H1 (cell line): ENCODE results near the gene YWHAQ. TPM values are rescaled to one million over a fixed set of nuclear protein-coding genes. Genes with fewer than 3 reads are reported as not detected.
"Not testable (repeated sequence)": the region's sequence is repeated elsewhere in the genome, so short reads cannot be mapped to it uniquely, and the experiment has no call there.

Source experiments
- CTCF ChIA-PET: fragments of 300-600 bp; sonication (Branson Sonifier 250); formaldehyde crosslinking; loops from one replicate; lab custom pipeline; 2021; ENCODE audit not compliant: partially characterized antibody; lab: Charles Lee
- POLR2A ChIA-PET: fragments of 300-600 bp; sonication (Branson Sonifier 250); formaldehyde crosslinking; loops from one replicate; lab custom pipeline; 2021; ENCODE audit warnings: inconsistent platforms; ENCODE audit not compliant: partially characterized antibody; lab: Charles Lee
- DNase-seq, 2 experiments: peaks; one replicate each; pipeline versions ENCODE4 v3.0.0 to v3.0.0-alpha.2; 2010 to 2022; ENCODE audit warnings: low spot score in 2 of 2, low read depth in 1 of 2, mixed read lengths in 1 of 2
- FAIRE-seq: peaks from 2 replicates; lab custom pipeline; 2011; peaks lifted over from hg19 to GRCh38; lab: Jason Lieb, UNC
- H2AFZ ChIP-seq: 2 replicates; pipeline ENCODE4 v1.8.1; 2012; ENCODE audit warnings: low read length, inconsistent platforms
- H2AK5ac ChIP-seq: 2 replicates; pipeline ENCODE4 v1.6.1; 2013; ENCODE audit warnings: low read depth, low read length
- H2BK120ac ChIP-seq: replicated peaks from 2 replicates; pipeline ENCODE3; 2013; ENCODE audit warnings: low read depth, low read length, inconsistent platforms
- H2BK12ac ChIP-seq: 2 replicates; pipeline ENCODE4 v1.6.1; 2013; ENCODE audit warnings: low read depth, low read length
- H2BK15ac ChIP-seq: 2 replicates; pipeline ENCODE4 v1.6.1; 2013; ENCODE audit warnings: low read length
- H2BK20ac ChIP-seq: 2 replicates; pipeline ENCODE4 v1.6.1; 2013; ENCODE audit warnings: low read length
- H2BK5ac ChIP-seq: 2 replicates; pipeline ENCODE4 v1.6.1; 2013; ENCODE audit warnings: low read depth, low read length
- H3K14ac ChIP-seq: 2 replicates; pipeline ENCODE4 v1.6.1; 2013; ENCODE audit warnings: inconsistent platforms; ENCODE audit not compliant: insufficient read length
- H3K18ac ChIP-seq: 2 replicates; pipeline ENCODE4 v1.6.1; 2013; ENCODE audit warnings: low read length; ENCODE audit errors: extremely low read depth
- H3K23ac ChIP-seq: 2 replicates; pipeline ENCODE4 v1.6.1; 2013; ENCODE audit warnings: inconsistent platforms; ENCODE audit not compliant: insufficient read length
- H3K23me2 ChIP-seq: 2 replicates; pipeline ENCODE4 v1.6.1; 2013; ENCODE audit warnings: low read depth, low read length
- H3K27ac ChIP-seq: 2 replicates; pipeline ENCODE4 v1.6.1; 2011; ENCODE audit warnings: low read depth, low read length, inconsistent platforms
- H3K27me3 ChIP-seq, 4 experiments: replicated peaks in 1 of 4; 1 replicate in 1 of 4; 2 replicates in 3 of 4; pipeline versions ENCODE4 v1.6.1 to v1.8.1; 2011 to 2013; ENCODE audit warnings: low read length in 3 of 4, mild to moderate bottlenecking in 3 of 4, inconsistent platforms in 2 of 4, mixed read lengths in 2 of 4, moderate library complexity in 1 of 4; ENCODE audit not compliant: control insufficient read depth in 3 of 4, insufficient read depth in 3 of 4; ENCODE audit errors: extremely low read depth in 1 of 4
- H3K36me3 ChIP-seq, 4 experiments: 2 replicates each; pipeline versions ENCODE4 v1.6.1 to v1.8.1; 2011 to 2013; ENCODE audit warnings: mild to moderate bottlenecking in 4 of 4, low read length in 3 of 4, moderate library complexity in 2 of 4, control low read depth in 1 of 4, inconsistent platforms in 1 of 4; ENCODE audit not compliant: insufficient read depth in 4 of 4, control insufficient read depth in 2 of 4
- H3K4ac ChIP-seq: replicated peaks from 2 replicates; pipeline ENCODE3; 2013; ENCODE audit warnings: low read length, low read depth, mixed read lengths, inconsistent platforms; ENCODE audit not compliant: insufficient read length
- H3K4me1 ChIP-seq, 4 experiments: replicated peaks in 1 of 4; 1 replicate in 1 of 4; 2 replicates in 3 of 4; pipeline versions ENCODE4 v1.6.1 to v1.8.1; 2011 to 2013; ENCODE audit warnings: low read length in 3 of 4, inconsistent platforms in 2 of 4, mixed read lengths in 1 of 4; ENCODE audit not compliant: insufficient read depth in 4 of 4, control insufficient read depth in 3 of 4
- H3K4me2 ChIP-seq, 2 experiments: 2 replicates each; pipeline versions ENCODE4 v1.6.1 to v1.8.1; 2011 to 2013; ENCODE audit warnings: low read depth in 2 of 2, low read length in 2 of 2, control low read depth in 1 of 2, inconsistent platforms in 1 of 2, mild to moderate bottlenecking in 1 of 2; ENCODE audit not compliant: insufficient read depth in 1 of 2
- H3K4me3 ChIP-seq, 4 experiments: fragments of 200-600, 300-600 bp in 1 of 4; sonication (generic), shearing (Covaris generic), sonication (Bioruptor Twin) in 1 of 4; 2 replicates each; pipeline versions ENCODE4 v1.5.1 to v1.8.1; 2011 to 2016; ENCODE audit warnings: low read length in 4 of 4, low read depth in 3 of 4, control low read depth in 2 of 4, inconsistent platforms in 2 of 4, mild to moderate bottlenecking in 2 of 4, mixed read lengths in 1 of 4, moderate library complexity in 1 of 4; ENCODE audit not compliant: insufficient read depth in 2 of 4; ENCODE audit errors: extremely low read depth in 1 of 4
- H3K56ac ChIP-seq: replicated peaks from 2 replicates; pipeline ENCODE3; 2013; ENCODE audit warnings: low read depth, mild to moderate bottlenecking, mixed read lengths, low read length, inconsistent platforms; ENCODE audit not compliant: insufficient read length
- H3K79me1 ChIP-seq: 2 replicates; pipeline ENCODE4 v1.6.1; 2013; ENCODE audit warnings: low read depth, low read length, control low read depth
- H3K79me2 ChIP-seq, 2 experiments: 2 replicates each; pipeline versions ENCODE4 v1.6.1 to v1.8.1; 2012 to 2013; ENCODE audit warnings: low read length in 2 of 2, mild to moderate bottlenecking in 2 of 2, inconsistent platforms in 1 of 2; ENCODE audit not compliant: insufficient read depth in 2 of 2, control insufficient read depth in 1 of 2
- H3K9ac ChIP-seq, 4 experiments: replicated peaks in 1 of 4; 1 replicate in 1 of 4; 2 replicates in 3 of 4; pipeline versions ENCODE4 v1.6.1 to v1.8.1; 2011 to 2013; ENCODE audit warnings: low read depth in 3 of 4, low read length in 3 of 4, control low read depth in 2 of 4, mild to moderate bottlenecking in 2 of 4, moderate library complexity in 2 of 4, inconsistent platforms in 1 of 4; ENCODE audit errors: extremely low read depth in 1 of 4
- H3K9me3 ChIP-seq, 2 experiments: 2 replicates each; pipeline versions ENCODE4 v1.6.1 to v1.8.1; 2012 to 2013; ENCODE audit warnings: mild to moderate bottlenecking in 2 of 2, moderate library complexity in 2 of 2, control low read depth in 1 of 2, inconsistent platforms in 1 of 2, low read depth in 1 of 2, low read length in 1 of 2, mixed read lengths in 1 of 2; ENCODE audit not compliant: insufficient read depth in 2 of 2
- H4K20me1 ChIP-seq, 2 experiments: replicated peaks in 1 of 2; 2 replicates each; pipeline versions ENCODE3 to v1.8.1; 2011 to 2013; ENCODE audit warnings: inconsistent platforms in 2 of 2, low read length in 2 of 2, mild to moderate bottlenecking in 1 of 2; ENCODE audit not compliant: insufficient read depth in 2 of 2, control insufficient read depth in 1 of 2
- H4K5ac ChIP-seq: 2 replicates; pipeline ENCODE4 v1.6.1; 2013; ENCODE audit warnings: low read length, low read depth, mixed read lengths, inconsistent platforms; ENCODE audit not compliant: insufficient read length
- H4K8ac ChIP-seq: 2 replicates; pipeline ENCODE4 v1.8.0; 2013; ENCODE audit warnings: mild to moderate bottlenecking, moderate library complexity, low read length, inconsistent platforms; ENCODE audit not compliant: insufficient read depth; ENCODE audit errors: extremely low read depth
- H4K91ac ChIP-seq: replicated peaks from 2 replicates; pipeline ENCODE3; 2013; ENCODE audit warnings: low read length, mixed read lengths, inconsistent platforms; ENCODE audit not compliant: insufficient read length
- TEAD4 ChIP-seq: IDR thresholded peaks from 2 replicates; pipeline ENCODE4 v1.6.1; 2012; ENCODE audit warnings: low read depth, low read length, inconsistent platforms, mixed read lengths
- WGBS, 2 experiments: shearing (Covaris generic) in 1 of 2; methylation state at CpG; one replicate each; pipeline versions ENCODE4 v1.1.6 to v1.1.7; 2013 to 2015; ENCODE audit warnings: low lambda C conversion rate in 2 of 2, mixed read lengths in 2 of 2, inconsistent platforms in 1 of 2, low coverage in 1 of 2, missing lambda C conversion rate in 1 of 2; ENCODE audit not compliant: insufficient replicate concordance in 2 of 2, insufficient coverage in 1 of 2, insufficient read length in 1 of 2; ENCODE audit errors: extremely low coverage in 1 of 2, missing lambda C conversion rate in 1 of 2; 5-methylcytosine and 5-hydroxymethylcytosine counted together
- polyA plus RNA-seq, 7 experiments: library from polyadenylated mRNA; depleted of rRNA in 3 of 7; stranded (reverse) in 5 of 7; unstranded in 2 of 7; fragments of >200 nt in 5 of 7; fragments of 200-250 nt in 2 of 7; gene quantifications; 1 replicate in 5 of 7; 2 replicates in 1 of 7; 4 replicates in 1 of 7; pipeline versions ENCODE4 v1.2.1 to v1.2.3, GENCODE V29; 2011 to 2013; ENCODE audit warnings: missing spikeins in 2 of 7, mixed read lengths in 2 of 7
- total RNA-seq: library from RNA; stranded (reverse); fragmentation: NEBNext Ultra II Directional; extraction: Animal tissue kit (Norgen Biotek cat#: 25700); gene quantifications from 2 replicates; pipeline ENCODE4 v1.2.1, GENCODE V29; 2021

The YWHAQ gene
- total and polyA plus RNA-seq, 2 of the 8 experiments (the other 6 are each of a cell fraction or from before 2014, with no cell fraction given) = 244 to 480 TPM

- WGBS, 2 experiments = 91% methylated on average over 8 of the region's 8 CpGs; no CpG with 5 or more reads in 1 of the 2 experiments
- H3K9ac ChIP-seq, H2AK5ac ChIP-seq, H3K23ac ChIP-seq, H2BK15ac ChIP-seq, H3K27me3 ChIP-seq, H2BK120ac ChIP-seq, FAIRE-seq, H3K23me2 ChIP-seq, H3K56ac ChIP-seq, H2BK12ac ChIP-seq, H2AFZ ChIP-seq, H3K79me1 ChIP-seq, H3K4me2 ChIP-seq, H2BK20ac ChIP-seq, H2BK5ac ChIP-seq, DNase-seq, H3K9me3 ChIP-seq, H3K14ac ChIP-seq, H4K91ac ChIP-seq, H3K27ac ChIP-seq, H4K5ac ChIP-seq, H3K18ac ChIP-seq, H4K8ac ChIP-seq, H3K4me3 ChIP-seq, H3K4me1 ChIP-seq, H3K4ac ChIP-seq, H3K36me3 ChIP-seq: not testable (repeated sequence)
- TF ChIP-seq TEAD4 = peak; percentile 70; the same call in 1 of the 2 replicates
- ChIA-PET POLR2A (interaction anchor here (0.6 to 2.3 kb wide), 2 partner anchors 12 to 88 kb away, joined by 3 to 7 read pairs; no protein-coding TSS in a partner anchor), CTCF (interaction anchor here (0.6 to 1.7 kb wide), 14 partner anchors 9 to 405 kb away, joined by 3 to 11 read pairs (median 4); no protein-coding TSS in a partner anchor)
- Histone ChIP-seq H4K20me1 (peaks cover 24 to 35% of the 10 kb centered on the region in 2 experiments), H3K79me2 (peaks cover 26 to 100% of the 10 kb centered on the region in 2 experiments)
Observed at GRCh38 chr2:9611549-9611912, 19.3 kb downstream of the YWHAQ start.
